ENCODE results near the gene TRAPPC3.

The TRAPPC3 gene

DNA sequence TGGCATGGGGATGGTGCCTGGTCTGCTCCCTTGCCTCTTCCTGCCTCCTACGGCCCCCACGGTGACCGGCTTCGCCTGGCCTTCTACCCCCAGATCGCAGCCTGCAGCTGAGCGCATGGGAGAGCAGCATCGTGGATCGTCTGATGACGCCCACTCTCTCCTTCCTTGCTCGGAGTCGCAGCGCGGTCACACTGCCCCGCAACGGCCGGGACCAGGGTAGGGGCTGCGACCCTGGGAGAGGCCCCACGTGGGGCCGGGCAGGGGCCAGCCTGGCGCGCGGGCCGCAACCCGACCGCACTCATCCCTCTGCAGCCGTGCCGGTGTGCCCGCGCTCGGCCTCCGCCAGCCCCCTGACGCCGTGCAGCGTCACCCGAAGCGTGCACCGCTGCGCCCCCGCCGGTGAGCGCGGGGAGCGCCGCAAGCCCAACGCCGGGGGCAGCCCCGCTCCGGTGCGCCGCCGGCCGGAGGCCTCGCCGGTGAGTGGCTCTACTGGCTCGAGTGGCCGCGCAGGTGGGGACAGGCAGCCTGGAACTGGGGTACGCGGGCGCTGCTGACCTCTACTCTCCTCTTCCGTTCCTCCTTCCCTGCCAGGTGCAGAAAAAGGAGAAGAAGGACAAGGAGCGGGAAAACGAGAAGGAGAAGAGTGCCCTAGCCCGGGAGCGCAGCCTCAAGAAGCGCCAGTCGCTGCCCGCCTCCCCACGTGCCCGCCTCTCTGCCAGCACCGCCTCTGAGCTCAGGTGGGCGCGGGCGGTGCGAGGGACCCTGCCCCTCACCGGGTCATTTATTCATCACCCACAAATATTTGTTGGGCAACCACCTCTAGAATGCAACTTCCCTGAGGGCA lies 27.0 kb upstream of the TRAPPC3 start:
- H3K27ac ChIP-seq (ENCODE audit: low read depth, low read length, severe bottlenecking): no peak overlapping the region
- whole genome bisulfite sequencing, 2 experiments (ENCODE audit: insufficient coverage in 2 of 2): 94% methylated on average over 51 to 72 of the region's 76 CpGs
- H3K4me3 ChIP-seq (ENCODE audit: extremely low read depth, insufficient read depth, low read length, poor library complexity, severe bottlenecking): no peak overlapping the region
- no peaks in the 10 kb centered on the region for H3K9me3 ChIP-seq (ENCODE audit: control insufficient read depth, low read length)
- H3K36me3 ChIP-seq (ENCODE audit: control insufficient read depth, insufficient read depth, low read length): peaks cover 96% of the 10 kb centered on the region
- H3K4me1 ChIP-seq (ENCODE audit: control insufficient read depth, insufficient read depth, low read length, poor library complexity, severe bottlenecking): peaks cover 58% of the 10 kb centered on the region

DNA sequence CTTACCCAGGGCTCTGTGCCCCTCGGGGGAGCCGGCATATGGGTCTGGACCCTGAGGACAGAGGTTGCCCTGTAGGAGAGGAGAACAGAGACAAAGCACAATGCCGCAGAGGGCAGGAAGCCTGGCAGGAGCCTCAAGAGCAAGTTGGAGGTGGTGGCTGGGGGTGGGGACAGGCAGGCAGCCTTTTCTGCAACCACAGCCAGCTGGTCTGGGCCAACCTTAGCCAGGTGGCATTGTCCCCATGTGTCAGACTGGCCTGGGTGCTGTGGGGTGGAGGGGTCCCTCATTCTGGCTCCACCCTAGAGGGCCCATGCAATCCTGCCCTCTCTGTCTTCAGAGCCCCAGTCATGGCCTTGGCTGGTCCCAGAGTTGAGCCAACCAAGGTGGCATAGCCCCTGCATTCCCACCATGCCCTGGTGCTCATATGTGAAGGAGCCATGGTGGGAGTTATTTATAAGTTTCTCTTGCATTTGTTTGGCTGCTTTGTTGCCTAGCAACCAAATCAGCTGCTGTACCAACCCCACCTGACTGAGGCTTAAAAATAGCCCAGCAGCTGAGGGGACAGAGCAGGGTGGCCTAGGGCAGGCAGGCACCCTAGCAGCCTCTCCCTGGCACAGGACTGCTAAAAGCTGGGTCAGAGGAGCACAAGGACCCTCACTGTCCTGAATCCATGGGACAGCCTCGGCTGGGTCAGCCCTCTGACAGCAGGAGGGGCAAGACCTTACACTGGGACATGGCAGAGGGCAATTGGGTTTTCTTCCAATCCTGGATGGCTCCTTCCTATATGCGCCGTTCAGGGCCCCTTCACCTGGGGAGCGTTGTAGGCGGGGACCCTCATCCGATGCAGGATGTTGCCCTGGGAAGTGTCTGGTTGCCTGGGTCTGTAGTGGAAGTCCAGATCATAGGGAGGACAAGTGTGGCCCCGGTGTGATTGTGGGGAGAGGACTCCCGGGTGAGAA lies 26.1 kb upstream of the TRAPPC3 start:
- WGBS, 2 experiments (ENCODE audit: insufficient coverage in 2 of 2): 93 to 98% methylated on average over 9 to 10 of the region's 11 CpGs
- peaks cover 62% of the 10 kb centered on the region for H3K4me1 ChIP-seq (ENCODE audit: control insufficient read depth, insufficient read depth, low read length, poor library complexity, severe bottlenecking)
- H3K9me3 ChIP-seq (ENCODE audit: control insufficient read depth, low read length): no peaks in the 10 kb centered on the region
- peak overlapping the region; percentile 57 for H3K27ac ChIP-seq (ENCODE audit: low read depth, low read length, severe bottlenecking)
- H3K36me3 ChIP-seq (ENCODE audit: control insufficient read depth, insufficient read depth, low read length): peaks cover 96% of the 10 kb centered on the region
- no peak overlapping the region for H3K4me3 ChIP-seq (ENCODE audit: extremely low read depth, insufficient read depth, low read length, poor library complexity, severe bottlenecking)

DNA sequence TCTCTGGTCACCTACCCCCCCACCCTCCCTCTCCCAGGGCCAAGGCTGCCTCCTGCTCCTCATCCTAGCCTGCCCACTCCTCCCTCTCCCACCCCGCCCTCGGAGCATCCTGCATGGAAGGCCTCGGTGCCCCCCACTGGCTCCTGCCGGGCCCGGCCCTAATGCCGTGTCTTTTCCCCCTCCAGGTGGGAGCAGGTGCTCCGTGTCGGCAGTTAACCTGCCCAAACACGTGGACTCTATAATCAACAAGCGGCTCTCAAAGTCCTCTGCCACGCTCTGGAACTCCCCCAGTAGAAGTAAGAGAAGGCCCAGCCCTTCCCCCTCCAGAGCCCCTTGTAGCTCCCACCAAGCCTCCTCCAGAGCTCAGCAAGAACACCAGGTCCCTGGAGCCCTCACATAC lies 25.4 kb upstream of the TRAPPC3 start:
- Histone ChIP-seq H3K4me1 (ENCODE audit: control insufficient read depth, insufficient read depth, low read length, poor library complexity, severe bottlenecking) (peaks cover 62% of the 10 kb centered on the region), H3K27ac (ENCODE audit: low read depth, low read length, severe bottlenecking) (peak overlapping the region; percentile 57), H3K9me3 (ENCODE audit: control insufficient read depth, low read length) (no peaks in the 10 kb centered on the region), H3K36me3 (ENCODE audit: control insufficient read depth, insufficient read depth, low read length) (peaks cover 96% of the 10 kb centered on the region), H3K4me3 (ENCODE audit: extremely low read depth, insufficient read depth, low read length, poor library complexity, severe bottlenecking) (no peak overlapping the region)
- 90 to 94% methylated on average over 2 to 9 of the region's 11 CpGs for WGBS, 2 experiments (ENCODE audit: insufficient coverage in 2 of 2)

DNA sequence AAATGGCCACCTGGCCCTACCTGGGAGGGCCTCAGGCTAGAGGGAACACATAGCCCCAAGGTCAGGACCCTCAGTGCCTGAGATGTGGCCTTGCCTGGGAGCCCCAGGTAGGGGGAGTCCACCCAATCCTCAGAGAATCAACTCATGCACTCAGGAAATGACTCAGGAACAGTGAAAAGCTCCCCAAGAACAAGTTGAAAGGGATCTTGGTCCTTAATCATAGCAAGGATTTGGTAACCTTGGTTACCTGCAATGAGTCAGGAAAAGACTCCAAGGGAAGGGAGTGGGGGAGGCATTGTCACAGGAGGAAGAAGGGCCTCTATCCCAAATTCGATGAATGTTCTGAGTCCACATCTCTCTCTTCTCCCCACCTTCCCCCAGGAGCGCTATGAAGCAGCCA lies 23.7 kb upstream of the TRAPPC3 start:
- Histone ChIP-seq H3K36me3 (ENCODE audit: control insufficient read depth, insufficient read depth, low read length) (peaks cover 86% of the 10 kb centered on the region), H3K4me1 (ENCODE audit: control insufficient read depth, insufficient read depth, low read length, poor library complexity, severe bottlenecking) (peaks cover 54% of the 10 kb centered on the region), H3K9me3 (ENCODE audit: control insufficient read depth, low read length) (no peaks in the 10 kb centered on the region), H3K4me3 (ENCODE audit: extremely low read depth, insufficient read depth, low read length, poor library complexity, severe bottlenecking) (no peak overlapping the region), H3K27ac (ENCODE audit: low read depth, low read length, severe bottlenecking) (peak overlapping the region; percentile 29)
- 100% methylated on average over 1 of the region's 2 CpGs for WGBS, 2 experiments (ENCODE audit: insufficient coverage in 2 of 2)

DNA sequence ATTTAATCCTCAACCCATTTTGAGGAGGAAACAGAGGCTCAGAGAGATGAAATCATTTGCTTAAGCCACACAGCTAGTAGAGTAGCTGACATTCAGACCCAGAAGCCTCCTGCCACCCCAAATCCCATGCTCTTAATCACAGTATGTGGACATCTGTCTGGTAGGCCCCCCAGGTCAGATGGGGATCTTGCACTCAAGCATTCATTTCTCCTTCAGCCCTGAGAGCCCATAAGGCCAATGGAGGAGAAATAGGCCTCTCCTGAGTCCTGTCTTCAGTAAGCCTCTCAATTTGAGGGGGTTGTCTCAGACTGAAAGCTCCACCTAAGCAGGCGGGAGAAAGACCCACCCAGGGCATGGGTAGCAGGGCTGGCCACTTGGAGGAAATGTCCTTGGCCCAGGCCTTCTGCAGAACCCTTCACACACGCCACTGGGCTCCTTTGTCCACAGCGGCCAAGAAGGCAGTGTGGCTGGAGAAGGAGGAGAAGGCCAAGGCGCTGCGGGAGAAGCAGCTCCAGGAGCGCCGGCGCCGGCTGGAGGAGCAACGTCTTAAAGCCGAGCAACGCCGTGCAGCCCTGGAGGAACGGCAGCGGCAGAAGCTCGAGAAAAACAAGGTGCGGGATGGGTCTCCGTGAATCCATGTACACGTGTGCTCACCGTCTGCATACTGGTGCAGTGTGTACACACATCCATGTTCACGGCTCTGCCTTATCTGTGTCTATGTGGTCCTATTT lies 22.9 kb upstream of the TRAPPC3 start:
- H3K36me3 ChIP-seq (ENCODE audit: control insufficient read depth, insufficient read depth, low read length): peaks cover 85% of the 10 kb centered on the region
- WGBS, 2 experiments (ENCODE audit: insufficient coverage in 2 of 2): 97 to 98% methylated on average over 21 of the region's 21 CpGs
- no peak overlapping the region for H3K27ac ChIP-seq (ENCODE audit: low read depth, low read length, severe bottlenecking)
- H3K4me1 ChIP-seq (ENCODE audit: control insufficient read depth, insufficient read depth, low read length, poor library complexity, severe bottlenecking): peaks cover 46% of the 10 kb centered on the region
- no peak overlapping the region for H3K4me3 ChIP-seq (ENCODE audit: extremely low read depth, insufficient read depth, low read length, poor library complexity, severe bottlenecking)
- H3K9me3 ChIP-seq (ENCODE audit: control insufficient read depth, low read length): no peaks in the 10 kb centered on the region

DNA sequence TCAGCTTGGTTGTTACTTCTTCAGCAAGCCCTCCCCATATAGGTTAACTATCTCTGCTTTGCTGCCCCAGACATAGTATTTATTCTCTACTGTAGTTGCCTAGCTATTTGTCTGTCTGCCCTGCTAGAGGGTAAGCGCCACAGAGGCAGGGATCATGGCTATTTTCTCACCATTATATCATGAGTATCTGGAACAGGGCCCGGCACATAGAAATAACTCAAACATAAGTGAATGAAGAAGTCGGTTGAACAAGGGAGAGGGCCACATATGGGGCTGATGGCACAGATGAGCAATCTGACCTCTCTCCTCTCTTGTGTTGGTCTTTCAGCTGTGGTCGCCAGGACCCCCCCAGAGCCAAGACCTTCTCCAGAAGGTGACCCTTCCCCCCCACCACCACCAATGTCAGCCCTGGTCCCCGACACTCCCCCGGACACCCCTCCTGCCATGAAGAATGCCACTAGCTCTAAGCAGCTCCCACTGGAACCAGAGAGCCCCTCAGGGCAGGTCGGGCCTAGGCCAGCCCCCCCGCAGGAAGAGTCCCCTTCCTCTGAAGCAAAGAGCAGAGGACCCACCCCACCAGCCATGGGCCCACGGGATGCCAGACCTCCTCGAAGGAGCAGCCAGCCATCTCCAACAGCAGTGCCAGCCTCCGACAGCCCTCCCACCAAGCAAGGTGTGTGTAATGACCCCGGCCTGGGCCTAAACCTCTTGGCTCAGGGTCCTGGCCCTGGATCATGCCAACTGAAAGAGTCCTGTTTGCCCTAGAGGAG lies 21.5 kb upstream of the TRAPPC3 start:
- H3K9me3 ChIP-seq (ENCODE audit: control insufficient read depth, low read length): no peaks in the 10 kb centered on the region
- WGBS, 2 experiments (ENCODE audit: insufficient coverage in 2 of 2): 95 to 98% methylated on average over 7 to 9 of the region's 12 CpGs
- H3K4me3 ChIP-seq (ENCODE audit: extremely low read depth, insufficient read depth, low read length, poor library complexity, severe bottlenecking): no peak overlapping the region
- no peak overlapping the region for H3K27ac ChIP-seq (ENCODE audit: low read depth, low read length, severe bottlenecking)
- peaks cover 47% of the 10 kb centered on the region for H3K4me1 ChIP-seq (ENCODE audit: control insufficient read depth, insufficient read depth, low read length, poor library complexity, severe bottlenecking)
- peaks cover 89% of the 10 kb centered on the region for H3K36me3 ChIP-seq (ENCODE audit: control insufficient read depth, insufficient read depth, low read length)

DNA sequence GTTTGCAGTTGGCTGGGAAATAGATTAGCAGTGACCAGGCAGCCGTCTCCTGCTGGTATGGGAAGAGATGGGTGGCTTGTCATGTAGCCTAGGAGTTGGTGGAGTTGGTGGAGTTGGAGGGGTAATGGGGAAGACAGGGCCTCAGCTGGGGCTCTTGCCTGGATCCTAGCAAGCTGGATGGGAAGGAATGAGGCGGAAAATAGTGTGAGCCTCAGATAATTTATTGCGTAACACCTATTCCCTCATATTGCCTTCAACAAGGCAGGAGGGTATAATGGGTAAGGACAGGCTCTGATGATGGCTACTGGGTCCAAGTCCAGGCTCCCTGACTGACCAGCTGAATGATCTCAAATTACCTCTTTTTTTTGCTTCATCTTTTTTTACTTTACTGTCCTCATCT lies 19.2 kb upstream of the TRAPPC3 start:
- 100% methylated on average over 1 of the region's 3 CpGs for WGBS, 2 experiments (ENCODE audit: insufficient coverage in 2 of 2)
- Histone ChIP-seq H3K4me1 (ENCODE audit: control insufficient read depth, insufficient read depth, low read length, poor library complexity, severe bottlenecking) (peaks cover 30% of the 10 kb centered on the region), H3K36me3 (ENCODE audit: control insufficient read depth, insufficient read depth, low read length) (peaks cover 86% of the 10 kb centered on the region), H3K27ac (ENCODE audit: low read depth, low read length, severe bottlenecking) (no peak overlapping the region), H3K4me3 (ENCODE audit: extremely low read depth, insufficient read depth, low read length, poor library complexity, severe bottlenecking) (no peak overlapping the region), H3K9me3 (ENCODE audit: control insufficient read depth, low read length) (no peaks in the 10 kb centered on the region)

DNA sequence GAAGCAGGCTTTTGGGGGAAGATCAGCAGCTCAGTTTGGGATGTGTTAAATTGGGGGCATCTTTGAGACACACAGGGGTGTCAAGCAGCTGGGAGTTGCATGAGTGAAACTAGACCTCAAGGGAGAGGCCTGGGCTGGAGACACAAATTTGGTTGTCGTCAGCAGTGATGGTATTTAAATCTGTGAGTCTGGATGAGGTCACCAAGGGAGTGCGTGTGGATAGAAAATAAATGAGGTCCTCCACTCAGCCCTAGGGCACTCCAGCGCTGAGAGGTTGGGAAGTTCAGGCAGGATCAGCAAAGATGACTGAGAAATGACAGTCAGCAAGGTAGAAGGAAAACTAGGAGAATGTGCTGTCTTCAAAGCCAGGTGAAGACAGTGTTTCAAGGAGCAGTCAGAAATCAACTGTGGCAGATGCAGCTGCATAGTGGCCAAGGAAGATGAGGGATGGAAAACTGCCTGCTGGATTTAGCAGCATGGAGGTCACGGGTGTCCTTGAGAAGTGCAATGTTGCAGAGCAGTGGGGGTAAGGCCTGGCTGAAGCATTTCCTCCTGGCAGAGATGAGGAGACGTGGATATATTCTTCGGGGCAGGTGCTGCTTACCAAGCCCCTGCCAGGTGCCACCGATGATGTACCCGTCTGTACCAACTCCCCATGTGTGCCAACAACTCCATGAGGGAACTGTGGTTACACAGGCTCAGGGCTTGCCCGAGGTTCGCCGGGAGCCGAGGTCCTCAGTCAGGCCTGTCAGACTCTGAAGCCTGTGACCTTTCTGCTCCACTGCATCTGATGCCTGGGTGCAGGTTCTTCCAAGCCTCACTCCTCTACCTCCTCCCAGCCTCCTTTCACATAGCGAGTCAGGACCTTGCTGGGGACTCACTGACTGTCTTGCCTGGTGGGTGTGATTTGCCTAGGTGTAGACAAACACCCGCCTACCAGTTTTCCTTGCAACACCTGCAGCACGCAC lies 17.9 kb upstream of the TRAPPC3 start:
- Histone ChIP-seq H3K4me1 (ENCODE audit: control insufficient read depth, insufficient read depth, low read length, poor library complexity, severe bottlenecking) (peaks cover 18% of the 10 kb centered on the region), H3K9me3 (ENCODE audit: control insufficient read depth, low read length) (no peaks in the 10 kb centered on the region), H3K36me3 (ENCODE audit: control insufficient read depth, insufficient read depth, low read length) (peaks cover 82% of the 10 kb centered on the region), H3K27ac (ENCODE audit: low read depth, low read length, severe bottlenecking) (no peak overlapping the region), H3K4me3 (ENCODE audit: extremely low read depth, insufficient read depth, low read length, poor library complexity, severe bottlenecking) (no peak overlapping the region)
- WGBS, 2 experiments (ENCODE audit: insufficient coverage in 2 of 2): 95 to 97% methylated on average over 11 to 14 of the region's 15 CpGs

DNA sequence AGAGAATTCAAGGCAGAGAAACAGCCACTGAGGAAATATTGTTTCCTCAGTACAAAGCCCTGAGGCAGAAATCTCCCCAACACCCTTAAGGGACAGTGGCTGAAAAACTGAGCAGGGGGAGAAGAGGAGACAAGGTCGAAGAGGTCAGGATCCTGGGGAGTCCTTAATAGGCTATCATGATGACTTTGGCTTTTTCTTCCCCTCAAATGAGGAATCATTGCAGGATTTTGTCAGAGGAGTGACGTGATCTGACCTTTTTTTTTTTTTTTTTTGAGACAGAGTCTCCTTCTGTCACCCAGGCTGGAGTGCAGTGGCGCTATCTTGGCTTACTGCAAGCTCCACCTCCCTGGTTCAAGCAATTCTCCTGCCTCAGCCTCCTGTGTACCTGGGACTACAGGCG lies 16.9 kb upstream of the TRAPPC3 start:
- H3K36me3 ChIP-seq (ENCODE audit: control insufficient read depth, insufficient read depth, low read length): peaks cover 82% of the 10 kb centered on the region
- no peak overlapping the region for H3K27ac ChIP-seq (ENCODE audit: low read depth, low read length, severe bottlenecking)

More for the DNA sequence above, 16.9 kb upstream of the TRAPPC3 start:
- Histone ChIP-seq H3K4me3 (ENCODE audit: extremely low read depth, insufficient read depth, low read length, poor library complexity, severe bottlenecking) (no peak overlapping the region), H3K4me1 (ENCODE audit: control insufficient read depth, insufficient read depth, low read length, poor library complexity, severe bottlenecking) (peaks cover 19% of the 10 kb centered on the region), H3K9me3 (ENCODE audit: control insufficient read depth, low read length) (no peaks in the 10 kb centered on the region)
- 73 to 100% methylated on average over 1 to 3 of the region's 4 CpGs for WGBS, 2 experiments (ENCODE audit: insufficient coverage in 2 of 2)

Measured in mesodermal cell (in vitro differentiated cells).